PFSK-1 (cell line): ENCODE data around the gene RGS19.

Experiments used
- FOXP2 ChIP-seq: optimal IDR thresholded peaks from 2 replicates; pipeline ENCODE3; 2011; ENCODE audit warnings: borderline replicate concordance, control low read depth, inconsistent platforms; ENCODE audit not compliant: insufficient read depth; ENCODE audit errors: extremely low read length, extremely low read depth
- POLR2AphosphoS5 ChIP-seq: IDR thresholded peaks from 2 replicates; pipeline ENCODE4 v1.6.1; 2012; ENCODE audit warnings: low read depth, mild to moderate bottlenecking, control low read depth, low read length, moderate library complexity
- SIN3A ChIP-seq: IDR thresholded peaks from 2 replicates; pipeline ENCODE4 v1.6.1; 2012; ENCODE audit warnings: mild to moderate bottlenecking, low read length, moderate library complexity, borderline replicate concordance; ENCODE audit not compliant: insufficient read depth
- TAF1 ChIP-seq: IDR thresholded peaks from 2 replicates; pipeline ENCODE4 v1.6.1; 2012; ENCODE audit warnings: low read length, control low read depth, borderline replicate concordance; ENCODE audit not compliant: insufficient read depth
- TF ChIP-seq, protein P1 (sequence below), 2 experiments: IDR thresholded peaks; 2 replicates each; pipeline versions ENCODE4 v1.6.1 to v1.8.0; 2011 to 2012; ENCODE audit warnings: low read depth in 2 of 2, low read length in 2 of 2, control low read depth in 1 of 2, inconsistent platforms in 1 of 2, mild to moderate bottlenecking in 1 of 2, moderate library complexity in 1 of 2; ENCODE audit not compliant: insufficient read depth in 1 of 2

RGS19 gene

DNA sequence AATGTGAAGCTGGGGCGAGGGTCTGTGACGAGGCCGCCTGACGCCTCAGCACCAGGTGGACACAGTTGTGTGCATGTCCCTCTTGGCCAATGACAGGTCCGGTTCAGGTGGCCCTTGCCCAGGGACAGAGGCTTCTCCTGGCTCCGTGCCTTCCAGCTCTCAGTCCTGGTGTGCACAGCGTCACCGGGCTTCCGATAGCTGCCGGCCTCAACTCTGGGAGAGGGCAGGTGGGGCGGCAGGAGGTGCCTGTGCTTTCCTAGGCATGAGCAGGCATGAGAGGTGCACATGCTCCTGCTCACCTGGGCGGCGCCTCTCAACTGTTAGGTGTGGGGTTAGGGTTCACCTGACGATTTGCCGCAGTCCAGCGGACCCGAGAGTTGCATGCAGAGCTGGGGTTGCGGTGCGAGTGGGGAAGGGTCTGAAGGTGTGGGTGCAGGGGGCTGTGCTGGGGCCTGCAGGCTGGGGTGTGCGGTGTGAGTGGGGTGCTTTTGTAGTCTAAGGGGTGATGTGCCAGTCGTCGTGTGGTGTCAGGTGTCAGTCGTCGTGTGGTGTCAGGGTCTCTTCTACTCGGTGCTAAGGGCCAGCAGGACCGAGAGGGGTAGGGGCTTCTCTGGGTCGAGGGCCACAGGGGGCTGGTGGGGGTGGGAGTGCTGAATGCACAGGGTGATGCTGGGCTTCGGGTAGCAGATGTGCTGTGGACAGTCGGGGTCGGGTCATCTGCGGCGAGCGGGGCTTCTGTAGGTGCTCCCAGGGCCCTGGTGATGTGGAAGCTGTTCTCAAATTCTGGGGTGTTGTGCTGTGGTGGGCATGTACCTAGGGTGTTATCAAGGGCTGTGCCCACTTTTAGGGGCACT is 26.1 kb downstream of the RGS19 start:
- TF ChIP-seq SIN3A: no peak
- TF ChIP-seq TAF1: no peak
- TF ChIP-seq, protein P1, sequence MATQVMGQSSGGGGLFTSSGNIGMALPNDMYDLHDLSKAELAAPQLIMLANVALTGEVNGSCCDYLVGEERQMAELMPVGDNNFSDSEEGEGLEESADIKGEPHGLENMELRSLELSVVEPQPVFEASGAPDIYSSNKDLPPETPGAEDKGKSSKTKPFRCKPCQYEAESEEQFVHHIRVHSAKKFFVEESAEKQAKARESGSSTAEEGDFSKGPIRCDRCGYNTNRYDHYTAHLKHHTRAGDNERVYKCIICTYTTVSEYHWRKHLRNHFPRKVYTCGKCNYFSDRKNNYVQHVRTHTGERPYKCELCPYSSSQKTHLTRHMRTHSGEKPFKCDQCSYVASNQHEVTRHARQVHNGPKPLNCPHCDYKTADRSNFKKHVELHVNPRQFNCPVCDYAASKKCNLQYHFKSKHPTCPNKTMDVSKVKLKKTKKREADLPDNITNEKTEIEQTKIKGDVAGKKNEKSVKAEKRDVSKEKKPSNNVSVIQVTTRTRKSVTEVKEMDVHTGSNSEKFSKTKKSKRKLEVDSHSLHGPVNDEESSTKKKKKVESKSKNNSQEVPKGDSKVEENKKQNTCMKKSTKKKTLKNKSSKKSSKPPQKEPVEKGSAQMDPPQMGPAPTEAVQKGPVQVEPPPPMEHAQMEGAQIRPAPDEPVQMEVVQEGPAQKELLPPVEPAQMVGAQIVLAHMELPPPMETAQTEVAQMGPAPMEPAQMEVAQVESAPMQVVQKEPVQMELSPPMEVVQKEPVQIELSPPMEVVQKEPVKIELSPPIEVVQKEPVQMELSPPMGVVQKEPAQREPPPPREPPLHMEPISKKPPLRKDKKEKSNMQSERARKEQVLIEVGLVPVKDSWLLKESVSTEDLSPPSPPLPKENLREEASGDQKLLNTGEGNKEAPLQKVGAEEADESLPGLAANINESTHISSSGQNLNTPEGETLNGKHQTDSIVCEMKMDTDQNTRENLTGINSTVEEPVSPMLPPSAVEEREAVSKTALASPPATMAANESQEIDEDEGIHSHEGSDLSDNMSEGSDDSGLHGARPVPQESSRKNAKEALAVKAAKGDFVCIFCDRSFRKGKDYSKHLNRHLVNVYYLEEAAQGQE (IDR thresholded peaks at IDR 0.05; ENCODE audit: insufficient read depth in 1 of 2, low read depth in 2 of 2, low read length in 2 of 2): no peak
- TF ChIP-seq FOXP2: no peak
- no peak for TF ChIP-seq POLR2AphosphoS5

DNA sequence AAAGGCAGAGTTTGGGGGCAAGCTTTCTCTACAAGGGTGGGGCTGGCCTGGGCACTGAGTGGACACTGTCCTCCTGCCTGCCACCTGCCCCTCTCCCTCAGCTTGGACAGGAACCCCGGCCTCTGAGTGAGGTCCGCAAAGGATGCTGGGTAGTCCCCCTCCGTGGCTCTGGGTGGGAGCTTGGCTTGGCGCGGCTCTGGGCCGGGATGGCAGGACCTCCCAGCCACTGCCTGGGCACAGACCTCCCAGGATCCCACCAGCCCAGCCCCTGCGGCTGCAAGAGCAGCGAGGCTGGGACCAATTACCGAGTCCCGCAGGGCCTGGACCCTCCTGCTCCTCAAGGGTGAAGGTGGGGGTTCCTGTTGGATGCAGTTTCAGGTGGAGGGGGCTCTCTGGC is 27.0 kb downstream of the RGS19 start:
- TF ChIP-seq, protein P1 (IDR thresholded peaks at IDR 0.05; ENCODE audit: insufficient read depth in 1 of 2, low read depth in 2 of 2, low read length in 2 of 2): no peak
- TF ChIP-seq TAF1: no peak
- no peak for TF ChIP-seq POLR2AphosphoS5
- no peak for TF ChIP-seq SIN3A
- no peak for TF ChIP-seq FOXP2

DNA sequence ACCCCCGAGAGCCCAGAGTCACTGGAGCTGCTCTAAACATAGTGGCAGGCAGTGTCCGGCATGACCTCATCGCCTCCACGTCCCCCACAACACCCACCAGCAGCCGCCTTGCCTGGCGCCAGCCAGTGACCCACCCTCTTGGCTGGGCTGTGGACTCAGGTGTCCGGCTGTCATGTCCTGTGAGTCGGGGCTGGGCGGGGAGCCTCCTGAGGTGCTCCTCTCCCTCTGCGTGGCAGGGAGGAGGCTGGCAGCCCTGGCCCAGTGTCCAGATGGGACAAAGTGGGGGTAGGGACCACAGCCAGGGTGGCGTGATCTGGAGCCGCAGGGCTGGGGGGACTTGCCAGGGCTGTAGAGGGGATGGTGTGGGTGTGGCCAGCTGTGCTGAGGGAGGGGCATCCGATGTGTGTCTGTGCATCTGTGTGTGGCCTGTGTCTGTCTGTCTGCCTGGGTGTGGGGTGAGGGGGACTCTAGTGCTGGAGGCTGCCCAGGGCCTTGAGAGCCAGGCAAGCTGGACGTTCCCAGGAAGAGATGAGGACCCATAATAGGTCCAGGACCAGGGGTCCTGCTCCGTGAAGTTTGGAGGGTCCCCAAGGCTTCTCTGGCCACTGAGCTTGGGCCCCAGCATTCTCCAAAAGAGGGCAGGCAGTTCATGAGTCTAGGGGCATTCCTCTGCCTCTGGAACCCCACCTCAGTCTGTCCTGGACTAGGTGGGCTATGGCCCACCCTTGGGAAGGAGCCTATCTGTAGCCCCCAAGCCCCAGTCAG is 27.6 kb downstream of the RGS19 start:
- TF ChIP-seq TAF1: no peak
- TF ChIP-seq SIN3A: no peak
- TF ChIP-seq, protein P1 (IDR thresholded peaks at IDR 0.05; ENCODE audit: insufficient read depth in 1 of 2, low read depth in 2 of 2, low read length in 2 of 2): no peak
- no peak for TF ChIP-seq POLR2AphosphoS5
- no peak for TF ChIP-seq FOXP2

DNA sequence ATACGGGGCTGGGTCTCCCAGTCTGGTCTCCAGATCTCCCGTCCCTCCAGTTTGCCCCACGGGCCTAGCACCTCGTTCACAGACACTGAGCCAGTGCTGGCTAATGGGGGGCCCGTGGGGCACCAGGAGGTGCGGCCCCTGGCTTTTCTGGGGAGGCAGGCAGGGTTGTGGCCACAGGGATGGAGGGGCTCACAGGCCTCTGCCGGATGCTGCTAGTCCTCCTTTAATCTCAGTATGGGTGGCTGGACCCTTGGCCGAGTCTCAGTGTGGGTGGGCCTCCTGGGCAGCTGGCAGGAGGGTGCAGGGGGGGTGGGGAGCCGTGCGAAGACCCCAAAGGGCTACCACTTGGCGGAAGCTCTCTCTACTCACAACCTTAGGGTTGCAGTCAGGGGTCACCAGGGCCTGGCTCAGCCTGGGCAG is 28.3 kb downstream of the RGS19 start:
- TF ChIP-seq, protein P1 (IDR thresholded peaks at IDR 0.05; ENCODE audit: insufficient read depth in 1 of 2, low read depth in 2 of 2, low read length in 2 of 2): no peak
- TF ChIP-seq FOXP2: no peak
- TF ChIP-seq SIN3A: no peak
- no peak for TF ChIP-seq TAF1
- no peak for TF ChIP-seq POLR2AphosphoS5
